ENCODE measurements around the gene KRTAP13-1.

KRTAP13-1 gene

DNA sequence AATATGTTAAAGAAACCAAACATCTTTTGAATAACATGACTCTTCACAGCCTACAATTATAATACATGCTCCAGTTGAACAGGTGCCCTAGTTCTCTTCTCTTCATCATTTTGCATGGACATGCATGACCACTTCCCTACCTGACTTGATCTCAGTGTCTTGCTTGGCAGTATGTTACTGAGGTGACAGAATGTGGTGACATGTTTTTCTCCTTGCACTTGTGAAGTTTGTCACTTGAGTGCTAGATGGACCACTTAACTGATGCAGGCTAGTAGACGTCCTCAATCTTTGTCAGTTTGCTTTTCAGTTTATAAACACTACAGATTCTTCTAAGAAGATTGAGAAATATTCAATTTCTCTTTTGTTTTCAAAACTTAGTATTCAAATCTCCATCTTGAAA is 13.6 kb upstream of the KRTAP13-1 start:
- TF ChIP-seq, protein P1, sequence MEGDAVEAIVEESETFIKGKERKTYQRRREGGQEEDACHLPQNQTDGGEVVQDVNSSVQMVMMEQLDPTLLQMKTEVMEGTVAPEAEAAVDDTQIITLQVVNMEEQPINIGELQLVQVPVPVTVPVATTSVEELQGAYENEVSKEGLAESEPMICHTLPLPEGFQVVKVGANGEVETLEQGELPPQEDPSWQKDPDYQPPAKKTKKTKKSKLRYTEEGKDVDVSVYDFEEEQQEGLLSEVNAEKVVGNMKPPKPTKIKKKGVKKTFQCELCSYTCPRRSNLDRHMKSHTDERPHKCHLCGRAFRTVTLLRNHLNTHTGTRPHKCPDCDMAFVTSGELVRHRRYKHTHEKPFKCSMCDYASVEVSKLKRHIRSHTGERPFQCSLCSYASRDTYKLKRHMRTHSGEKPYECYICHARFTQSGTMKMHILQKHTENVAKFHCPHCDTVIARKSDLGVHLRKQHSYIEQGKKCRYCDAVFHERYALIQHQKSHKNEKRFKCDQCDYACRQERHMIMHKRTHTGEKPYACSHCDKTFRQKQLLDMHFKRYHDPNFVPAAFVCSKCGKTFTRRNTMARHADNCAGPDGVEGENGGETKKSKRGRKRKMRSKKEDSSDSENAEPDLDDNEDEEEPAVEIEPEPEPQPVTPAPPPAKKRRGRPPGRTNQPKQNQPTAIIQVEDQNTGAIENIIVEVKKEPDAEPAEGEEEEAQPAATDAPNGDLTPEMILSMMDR (conservative IDR thresholded peaks at IDR 0.05; ENCODE audit: low read length) = no peak
- H3K4me3 ChIP-seq (ENCODE audit: low read length) = no peak overlapping the region
- no peak for DNase-seq (ENCODE audit: low read depth)

DNA sequence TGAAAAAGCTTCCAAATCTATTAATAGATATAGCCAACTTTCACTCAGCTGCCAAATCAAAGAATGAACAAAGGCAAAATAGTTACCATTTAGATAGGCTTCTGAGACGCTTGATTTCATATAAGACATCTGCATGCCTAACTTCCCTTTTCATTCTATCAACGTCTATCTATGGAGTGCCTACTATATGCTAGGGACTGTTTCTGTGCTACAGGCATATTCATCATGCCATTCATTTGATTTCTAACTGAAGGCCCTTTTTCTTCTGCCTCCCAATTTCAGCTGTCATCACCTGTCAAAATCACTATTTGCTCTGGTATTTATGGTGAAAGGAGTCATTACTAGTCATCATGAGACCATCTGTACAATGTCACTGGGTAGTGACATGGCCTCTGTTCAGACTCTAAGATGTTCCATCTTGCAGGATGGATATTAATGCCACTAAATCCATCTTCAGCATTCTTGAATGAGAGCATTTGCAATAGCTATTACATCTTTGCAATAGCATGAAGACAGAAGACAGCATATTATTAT is 4.3 kb upstream of the KRTAP13-1 start:
- TF ChIP-seq, protein P1 (conservative IDR thresholded peaks at IDR 0.05; ENCODE audit: low read length) = no peak
- no peak for DNase-seq (ENCODE audit: low read depth)
- no peak overlapping the region for H3K4me3 ChIP-seq (ENCODE audit: low read length)

DNA sequence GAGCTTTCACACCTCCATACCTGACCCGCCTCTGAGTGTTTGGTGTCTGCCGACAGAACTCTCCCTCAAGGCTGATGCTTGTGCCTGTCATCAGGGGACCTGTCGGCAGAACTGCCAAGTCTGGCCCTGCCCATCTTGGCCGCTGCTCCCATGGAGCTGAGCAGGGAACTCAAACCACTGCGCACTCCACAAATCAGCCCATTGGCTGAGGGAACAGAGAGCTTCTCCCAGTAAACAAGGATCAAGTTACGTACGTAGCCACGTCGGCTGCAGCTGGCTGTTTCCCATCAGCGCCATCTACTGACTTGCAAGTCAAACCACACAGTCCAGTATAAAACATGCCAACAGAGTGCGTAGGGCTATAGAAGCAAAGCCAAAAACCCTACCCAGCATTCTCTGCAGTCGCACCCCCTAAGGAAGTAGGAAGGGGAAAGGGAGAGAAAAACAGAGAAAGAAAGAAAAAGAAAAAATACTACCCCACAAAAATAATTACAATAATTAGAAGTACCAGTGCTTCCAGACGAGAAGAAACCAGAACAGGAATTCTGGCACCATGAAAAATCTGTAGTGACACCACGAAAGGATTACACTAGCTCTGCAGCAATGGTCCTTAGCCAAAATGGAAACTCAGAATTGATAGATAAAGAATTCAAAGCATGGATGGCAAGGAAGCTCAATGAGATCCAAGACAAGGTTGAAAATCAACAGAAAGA is 13.1 kb downstream of the KRTAP13-1 start:
- TF ChIP-seq, protein P1 (conservative IDR thresholded peaks at IDR 0.05; ENCODE audit: low read length) = peak; percentile 27; the same call in 1 of the 2 replicates
- no peak overlapping the region for H3K4me3 ChIP-seq (ENCODE audit: low read length)
- peak; percentile 22 for DNase-seq (ENCODE audit: low read depth)

GRCh38 chr21:30415993-30416392 is 20.2 kb downstream of the KRTAP13-1 start:
- no peak overlapping the region for H3K4me3 ChIP-seq (ENCODE audit: low read length)
- no peak for DNase-seq (ENCODE audit: low read depth)
- TF ChIP-seq, protein P1 (conservative IDR thresholded peaks at IDR 0.05; ENCODE audit: low read length) = no peak

GRCh38 chr21:30425826-30426225 is 30.0 kb downstream of the KRTAP13-1 start, which contains the start of gene KRTAP13-3:
Gene KRTAP13-3 (minus strand): TSS chr21:30425926. CDS start chr21:30425912, 14 bp downstream.
- DNase-seq (ENCODE audit: low read depth) = no peak
- TF ChIP-seq, protein P1 (conservative IDR thresholded peaks at IDR 0.05; ENCODE audit: low read length) = no peak
- no peak within 1 kb of the TSS for H3K4me3 ChIP-seq (ENCODE audit: low read length)

DNA sequence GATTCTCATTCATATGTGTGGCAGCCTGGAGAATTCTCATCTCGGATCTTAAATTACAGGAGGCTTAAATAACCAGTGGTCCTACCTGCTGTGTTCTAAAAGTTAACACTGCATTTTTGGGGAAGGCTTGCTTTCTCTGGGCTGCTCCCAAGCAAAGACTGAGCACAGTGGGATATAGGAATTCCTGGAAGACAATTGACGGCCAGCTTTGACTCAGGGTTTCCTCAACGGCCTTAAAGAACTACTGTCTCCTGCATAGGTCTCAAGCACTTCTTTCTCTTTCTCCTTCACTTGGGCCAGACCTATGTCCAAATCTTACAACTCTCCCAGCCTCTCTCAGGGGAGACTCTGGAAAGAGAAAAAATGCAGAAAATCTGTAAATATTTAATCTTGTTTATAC is 30.9 kb downstream of the KRTAP13-1 start:
- DNase-seq (ENCODE audit: low read depth) = no peak
- H3K4me3 ChIP-seq (ENCODE audit: low read length) = no peak overlapping the region
- TF ChIP-seq, protein P1 (conservative IDR thresholded peaks at IDR 0.05; ENCODE audit: low read length) = no peak

GRCh38 chr21:30430170-30430655 is 34.4 kb downstream of the KRTAP13-1 start, which contains the start of gene KRTAP13-4:
Gene KRTAP13-4 (plus strand): TSS chr21:30430220. CDS start chr21:30430276, 56 bp downstream.
- TF ChIP-seq, protein P1 (conservative IDR thresholded peaks at IDR 0.05; ENCODE audit: low read length) = no peak
- no peak for DNase-seq (ENCODE audit: low read depth)
- H3K4me3 ChIP-seq (ENCODE audit: low read length) = no peak within 1 kb of the TSS

Measured in AG10803 (cell line).